Measurements from ENCODE around the gene IL20RA. TPM values are rescaled to one million over a fixed set of nuclear protein-coding genes. Genes with fewer than 3 reads are reported as not detected.

IL20RA gene
- total and polyA plus RNA-seq, 2 of the 8 experiments (the other 6 are each of a cell fraction or from before 2014, with no cell fraction given): 1.3 to 1.7 TPM

DNA sequence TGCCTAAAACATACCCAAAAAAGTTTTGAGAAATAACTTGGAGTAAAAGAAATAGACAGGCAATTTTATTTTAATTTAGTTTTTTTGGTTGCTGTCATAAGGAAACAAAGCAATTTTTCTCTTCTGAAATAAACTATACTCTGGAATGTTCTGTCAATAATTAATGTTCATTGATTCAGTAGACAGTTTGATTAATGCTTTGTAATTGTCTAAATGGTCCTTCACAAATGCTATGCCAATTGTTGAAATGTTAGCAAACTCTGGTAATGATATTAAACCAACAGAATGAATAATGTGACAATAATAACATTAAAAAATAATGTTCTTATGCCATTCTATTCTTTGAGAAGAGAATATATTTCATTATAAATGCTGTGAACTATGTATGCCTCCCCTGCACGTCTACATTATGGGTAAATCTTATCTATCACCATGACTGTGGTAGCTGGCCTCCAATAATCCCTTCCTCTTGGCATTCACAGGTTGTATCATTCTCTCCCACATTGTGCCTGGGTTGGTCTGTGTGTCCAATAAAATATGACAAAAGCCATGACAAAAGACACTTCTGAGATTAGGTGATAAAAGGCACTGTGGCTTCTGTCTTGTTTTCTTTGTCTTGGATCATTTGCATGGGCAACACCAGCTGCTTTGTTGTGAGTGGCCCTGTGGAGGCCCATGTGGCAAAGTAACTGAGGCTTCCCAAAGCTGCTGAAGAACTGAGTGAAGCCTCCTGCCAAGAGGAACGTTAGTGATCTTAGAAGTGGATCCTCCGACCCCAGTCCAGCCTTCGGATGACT, 25.1 kb downstream of the IL20RA start:
- Histone ChIP-seq H4K20me1 (replicated peaks in 1 of 2; ENCODE audit: control insufficient read depth in 1 of 2, insufficient read depth in 2 of 2, low read length in 2 of 2) (no peaks in the 10 kb centered on the region), H3K27me3 (replicated peaks in 1 of 4; ENCODE audit: control insufficient read depth in 3 of 4, extremely low read depth in 1 of 4, insufficient read depth in 3 of 4, low read length in 3 of 4) (no peaks in the 10 kb centered on the region), H3K79me2 (ENCODE audit: control insufficient read depth in 1 of 2, insufficient read depth in 2 of 2, low read length in 2 of 2) (no peaks in the 10 kb centered on the region; a peak in 1 of 4 replicates), H3K79me1 (ENCODE audit: low read depth, low read length) (no peaks in the 10 kb centered on the region), H3K18ac (ENCODE audit: extremely low read depth, low read length) (no peak overlapping the region), H2BK5ac (ENCODE audit: low read depth, low read length) (no peak overlapping the region), H3K4me3 (ENCODE audit: extremely low read depth in 1 of 4, insufficient read depth in 2 of 4, low read depth in 3 of 4, low read length in 4 of 4) (no peak overlapping the region), H3K4me1 (replicated peaks in 1 of 4; ENCODE audit: control insufficient read depth in 3 of 4, insufficient read depth in 4 of 4, low read length in 3 of 4) (peaks cover 0 to 5% (median 0%) of the 10 kb centered on the region in 4 experiments; a peak in 1 of 7 replicates), H3K9ac (replicated peaks in 1 of 4; ENCODE audit: extremely low read depth in 1 of 4, low read depth in 3 of 4, low read length in 3 of 4) (no peak overlapping the region), H2BK15ac (ENCODE audit: low read length) (no peak overlapping the region), H3K23me2 (ENCODE audit: low read depth, low read length) (no peaks in the 10 kb centered on the region), H3K36me3 (ENCODE audit: control insufficient read depth in 2 of 4, insufficient read depth in 4 of 4, low read length in 3 of 4) (no peaks in the 10 kb centered on the region), H3K4me2 (ENCODE audit: insufficient read depth in 1 of 2, low read depth in 2 of 2, low read length in 2 of 2) (no peak overlapping the region), H2BK120ac (replicated peaks; ENCODE audit: low read depth, low read length) (no peak overlapping the region), H2BK20ac (ENCODE audit: low read length) (no peak overlapping the region), H3K14ac (ENCODE audit: insufficient read length) (no peak overlapping the region), H2BK12ac (ENCODE audit: low read depth, low read length) (no peak overlapping the region), H3K27ac (ENCODE audit: low read depth, low read length) (no peak overlapping the region), H2AFZ (ENCODE audit: low read length) (no peak overlapping the region), H3K56ac (replicated peaks; ENCODE audit: insufficient read length, low read depth, low read length) (no peak overlapping the region), H2AK5ac (ENCODE audit: low read depth, low read length) (no peak overlapping the region), H3K23ac (ENCODE audit: insufficient read length) (no peak overlapping the region), H4K5ac (ENCODE audit: insufficient read length, low read depth, low read length) (no peak overlapping the region), H3K4ac (replicated peaks; ENCODE audit: insufficient read length, low read depth, low read length) (no peak overlapping the region), H3K9me3 (ENCODE audit: insufficient read depth in 2 of 2, low read depth in 1 of 2, low read length in 1 of 2) (peaks cover 0 to 6% of the 10 kb centered on the region in 2 experiments; a peak in 1 of 4 replicates), H4K91ac (replicated peaks; ENCODE audit: insufficient read length, low read length) (no peak overlapping the region), H4K8ac (ENCODE audit: extremely low read depth, insufficient read depth, low read length) (no peak overlapping the region)
- ChIA-PET POLR2A (ENCODE audit: partially characterized antibody) (no interaction called here), CTCF (ENCODE audit: partially characterized antibody) (interaction anchor here (0.7 to 9.2 kb wide), 3 partner anchors 9 to 49 kb away, joined by 3 to 69 read pairs (median 3); no protein-coding TSS in a partner anchor)
- no peak for FAIRE-seq
- WGBS, 2 experiments (ENCODE audit: extremely low coverage in 1 of 2, insufficient coverage in 1 of 2, insufficient read length in 1 of 2, insufficient replicate concordance in 2 of 2, low coverage in 1 of 2, low lambda C conversion rate in 2 of 2, missing lambda C conversion rate in 1 of 2): 46% methylated on average over 4 of the region's 4 CpGs; no CpG with 5 or more reads in 1 of the 2 experiments
- DNase-seq (ENCODE audit: low read depth in 1 of 2, low spot score in 2 of 2): no peak
- TF ChIP-seq POU5F1 (IDR thresholded peaks at IDR 0.05; ENCODE audit: low read depth, low read length) (no peak), TEAD4 (IDR thresholded peaks at IDR 0.05; ENCODE audit: low read depth, low read length) (no peak), POLR2A (IDR thresholded peaks at IDR 0.05; ENCODE audit: control extremely low read depth in 1 of 2, low read depth in 2 of 2, low read length in 2 of 2) (no peak), BRCA1 (IDR thresholded peaks at IDR 0.05; ENCODE audit: low read depth, low read length) (no peak), ATF2 (IDR thresholded peaks at IDR 0.05; ENCODE audit: low read length) (no peak), EP300 (IDR thresholded peaks at IDR 0.05; ENCODE audit: borderline replicate concordance in 1 of 2, low read depth in 2 of 2, low read length in 2 of 2) (no peak), EZH2 (IDR thresholded peaks at IDR 0.05; ENCODE audit: low read depth, low read length, severe bottlenecking) (no peak), RBBP5 (IDR thresholded peaks at IDR 0.05; ENCODE audit: borderline replicate concordance, low read depth, low read length) (no peak), KDM5A (IDR thresholded peaks at IDR 0.05; ENCODE audit: low read length) (no peak), EGR1 (IDR thresholded peaks at IDR 0.05; ENCODE audit: borderline replicate concordance, low read depth, low read length) (no peak), JUN (IDR thresholded peaks at IDR 0.05; ENCODE audit: low read depth, low read length) (no peak)
